Mammary epithelial cell (primary cell): ENCODE results near the gene SHISA9.

Source experiments
- EZH2 ChIP-seq: IDR thresholded peaks from 2 replicates; pipeline ENCODE4 v1.6.1; 2012; ENCODE audit warnings: low read length, inconsistent platforms, borderline replicate concordance
- TF ChIP-seq, protein P1 (sequence below), 2 donors: IDR thresholded peaks in 1 of 2; conservative IDR thresholded peaks in 1 of 2; 2 replicates each; pipeline ENCODE4 v1.5.1; 2011 to 2012; ENCODE audit warnings: inconsistent platforms in 2 of 2, low read length in 2 of 2, mild to moderate bottlenecking in 2 of 2, control low read depth in 1 of 2, low read depth in 1 of 2; ENCODE audit not compliant: insufficient read depth in 1 of 2; ENCODE audit errors: extremely low read depth in 1 of 2

DNA sequence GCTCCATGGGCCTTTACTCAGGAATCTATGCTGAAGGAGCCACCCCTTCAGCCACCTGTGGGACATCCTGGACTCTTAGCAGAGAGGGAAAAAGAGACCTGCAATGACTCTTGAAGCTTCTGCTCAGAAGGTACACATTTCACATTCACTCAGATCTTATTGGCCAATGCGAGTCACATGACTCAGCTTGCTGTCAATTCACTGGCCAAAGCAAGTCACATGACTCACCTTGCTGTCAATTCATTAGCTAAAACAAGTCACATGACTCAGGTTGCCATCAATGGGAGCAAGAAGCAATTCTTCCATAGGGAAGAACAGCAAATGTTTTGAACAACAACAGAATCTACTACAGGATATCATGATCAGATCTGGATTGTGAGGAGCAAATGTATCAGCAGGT lies 233.4 kb downstream of the SHISA9 start:
- TF ChIP-seq, protein P1, sequence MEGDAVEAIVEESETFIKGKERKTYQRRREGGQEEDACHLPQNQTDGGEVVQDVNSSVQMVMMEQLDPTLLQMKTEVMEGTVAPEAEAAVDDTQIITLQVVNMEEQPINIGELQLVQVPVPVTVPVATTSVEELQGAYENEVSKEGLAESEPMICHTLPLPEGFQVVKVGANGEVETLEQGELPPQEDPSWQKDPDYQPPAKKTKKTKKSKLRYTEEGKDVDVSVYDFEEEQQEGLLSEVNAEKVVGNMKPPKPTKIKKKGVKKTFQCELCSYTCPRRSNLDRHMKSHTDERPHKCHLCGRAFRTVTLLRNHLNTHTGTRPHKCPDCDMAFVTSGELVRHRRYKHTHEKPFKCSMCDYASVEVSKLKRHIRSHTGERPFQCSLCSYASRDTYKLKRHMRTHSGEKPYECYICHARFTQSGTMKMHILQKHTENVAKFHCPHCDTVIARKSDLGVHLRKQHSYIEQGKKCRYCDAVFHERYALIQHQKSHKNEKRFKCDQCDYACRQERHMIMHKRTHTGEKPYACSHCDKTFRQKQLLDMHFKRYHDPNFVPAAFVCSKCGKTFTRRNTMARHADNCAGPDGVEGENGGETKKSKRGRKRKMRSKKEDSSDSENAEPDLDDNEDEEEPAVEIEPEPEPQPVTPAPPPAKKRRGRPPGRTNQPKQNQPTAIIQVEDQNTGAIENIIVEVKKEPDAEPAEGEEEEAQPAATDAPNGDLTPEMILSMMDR (conservative IDR thresholded peaks at IDR 0.05 in 1 of 2, IDR thresholded peaks at IDR 0.05 in 1 of 2; ENCODE audit: extremely low read depth in 1 of 2, insufficient read depth in 1 of 2, low read depth in 1 of 2, low read length in 2 of 2), result no peak
- no peak for TF ChIP-seq EZH2
